NCI-H128 (cell line): ENCODE results near the gene SURF1.

ENCODE experiments used
- DNase-seq: peaks from one replicate; lab custom pipeline; 2025; ENCODE audit not compliant: unreplicated experiment; lab: John Stamatoyannopoulos, UW

Gene SURF1

GRCh38 chr9:133366435-133366834 is 10.1 kb upstream of the SURF1 start:
- DNase-seq, result no peak

GRCh38 chr9:133362359-133363044 is 6.2 kb upstream of the SURF1 start:
- no peak for DNase-seq

- no peak for DNase-seq
These were observed 5.3 kb upstream of the SURF1 start for GRCh38 chr9:133361507-133362092.

GRCh38 chr9:133360400-133361393 is 4.4 kb upstream of the SURF1 start:
- no peak for DNase-seq

GRCh38 chr9:133359399-133360175 is 3.3 kb upstream of the SURF1 start:
- no peak for DNase-seq

- DNase-seq, result no peak
These were observed 1.4 kb upstream of the SURF1 start for GRCh38 chr9:133357656-133358055.

GRCh38 chr9:133355881-133356357 is 368 bp downstream of the SURF1 start:
- no peak for DNase-seq

GRCh38 chr9:133354766-133355165 is 1.5 kb downstream of the SURF1 start:
- DNase-seq, result no peak

GRCh38 chr9:133353548-133353947 is 2.7 kb downstream of the SURF1 start:
- DNase-seq, result no peak

- no peak for DNase-seq
These were observed 3.5 kb downstream of the SURF1 start for GRCh38 chr9:133352635-133353340.

GRCh38 chr9:133351908-133352634 is 4.2 kb downstream of the SURF1 start:
- DNase-seq, result no peak

- no peak for DNase-seq
These were observed 4.8 kb downstream of the SURF1 start for GRCh38 chr9:133351526-133351907.

- no peak for DNase-seq
These were observed 6.2 kb downstream of the SURF1 start for GRCh38 chr9:133349965-133350616.

- no peak for DNase-seq
These were observed 7.3 kb downstream of the SURF1 start for GRCh38 chr9:133348718-133349573.

GRCh38 chr9:133347985-133348717 is 8.1 kb downstream of the SURF1 start, which contains the start of the genes MED22 and RPL7A:
TSS of gene MED22 (minus strand) at chr9:133348131. CDS start at chr9:133346662, 1,469 bp downstream.
TSS of gene RPL7A (plus strand) at chr9:133348218. CDS start at chr9:133348244, 26 bp downstream.
- DNase-seq, result peak; percentile 92

- no peak for DNase-seq
These were observed 8.7 kb downstream of the SURF1 start for GRCh38 chr9:133347515-133347984.
